NCI-H187 (cell line): ENCODE results near the gene HSD3B7.
A peak's percentile ranks its signal among the peaks of the same experiment; 100 is the strongest.

Experiments
- DNase-seq, 2 experiments: peaks; one replicate each; lab custom pipeline; 2025; lab: John Stamatoyannopoulos, UW

Gene HSD3B7

GRCh38 chr16:30983289-30983889 is 1.6 kb upstream of the HSD3B7 start:
- DNase-seq: no peak

GRCh38 chr16:30983898-30984610 is 953 bp upstream of the HSD3B7 start:
- DNase-seq: no peak

GRCh38 chr16:30985401-30986128 is 558 bp downstream of the HSD3B7 start:
- peak in 1 of 2 experiments; percentile 16 for DNase-seq

GRCh38 chr16:30986129-30986991 is 1.4 kb downstream of the HSD3B7 start:
- no peak for DNase-seq

GRCh38 chr16:30987581-30988190 is 2.7 kb downstream of the HSD3B7 start:
- DNase-seq: no peak

GRCh38 chr16:30989469-30990047 is 4.6 kb downstream of the HSD3B7 start:
- DNase-seq: no peak

GRCh38 chr16:30990105-30990504 is 5.1 kb downstream of the HSD3B7 start:
- DNase-seq: no peak

- no peak for DNase-seq
Measured at GRCh38 chr16:30991052-30991451, 6.0 kb downstream of the HSD3B7 start.

GRCh38 chr16:30992276-30992780 is 7.3 kb downstream of the HSD3B7 start:
- no peak for DNase-seq

- no peak for DNase-seq
Measured at GRCh38 chr16:30992931-30993816, 8.2 kb downstream of the HSD3B7 start.

GRCh38 chr16:30995927-30996323 is 10.9 kb downstream of the HSD3B7 start:
- DNase-seq: no peak

GRCh38 chr16:30996324-30996984 is 11.4 kb downstream of the HSD3B7 start:
- no peak for DNase-seq

- no peak for DNase-seq
Measured at GRCh38 chr16:30996985-30997724, 12.1 kb downstream of the HSD3B7 start.

- no peak for DNase-seq
Measured at GRCh38 chr16:30997725-30998711, 13.0 kb downstream of the HSD3B7 start.

GRCh38 chr16:30998852-30999761 is 14.1 kb downstream of the HSD3B7 start:
- no peak for DNase-seq

- no peak for DNase-seq
Measured at GRCh38 chr16:31000671-31001382, 15.8 kb downstream of the HSD3B7 start.
